Umbilical cord (tissue), 2 donors: ENCODE results near the gene KSR1. TPM values are rescaled to one million over a fixed set of nuclear protein-coding genes. Genes with fewer than 3 reads are reported as not detected.

Experiments used
- DNase-seq: peaks from one replicate; pipeline ENCODE4 v3.0.0-alpha.2; 2015; ENCODE audit warnings: low spot score
- total RNA-seq: library from RNA; depleted of rRNA; stranded (reverse); fragments of >200 nt; gene quantifications from one replicate; pipeline ENCODE4 v1.2.3, GENCODE V29; 2014; ENCODE audit warnings: low replicate concordance; ENCODE audit not compliant: insufficient read depth

KSR1 gene
- total RNA-seq, 1 donor from 2014 or later: 43.1 TPM

DNA sequence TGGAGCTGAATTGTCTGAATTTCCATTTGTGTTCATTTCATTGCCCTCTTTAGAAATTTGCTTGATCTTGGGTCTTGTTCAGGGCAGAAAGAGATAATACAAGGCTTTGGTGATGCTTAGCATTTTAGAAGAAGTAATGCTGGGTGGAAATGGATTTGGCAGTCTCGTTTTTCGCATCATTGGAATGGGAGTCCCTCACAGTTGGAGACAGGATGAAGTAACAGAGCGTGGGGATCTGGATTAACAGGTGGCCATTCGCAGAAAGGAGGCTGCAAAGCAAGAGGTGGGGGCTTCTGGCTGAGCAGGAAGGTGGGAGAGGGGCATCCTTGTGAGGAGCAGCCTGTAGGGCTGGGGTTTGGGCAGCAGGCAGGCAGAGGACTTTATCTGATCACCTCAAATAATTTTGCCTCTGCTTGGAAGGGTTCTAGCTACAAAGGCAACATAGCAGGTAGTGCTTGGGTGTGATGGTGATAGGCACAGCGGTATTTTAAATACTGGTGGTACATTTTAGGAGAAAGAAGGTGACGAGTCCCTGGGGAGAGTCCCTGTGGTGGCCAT is 17.0 kb downstream of the KSR1 start:
- DNase-seq: no peak

DNA sequence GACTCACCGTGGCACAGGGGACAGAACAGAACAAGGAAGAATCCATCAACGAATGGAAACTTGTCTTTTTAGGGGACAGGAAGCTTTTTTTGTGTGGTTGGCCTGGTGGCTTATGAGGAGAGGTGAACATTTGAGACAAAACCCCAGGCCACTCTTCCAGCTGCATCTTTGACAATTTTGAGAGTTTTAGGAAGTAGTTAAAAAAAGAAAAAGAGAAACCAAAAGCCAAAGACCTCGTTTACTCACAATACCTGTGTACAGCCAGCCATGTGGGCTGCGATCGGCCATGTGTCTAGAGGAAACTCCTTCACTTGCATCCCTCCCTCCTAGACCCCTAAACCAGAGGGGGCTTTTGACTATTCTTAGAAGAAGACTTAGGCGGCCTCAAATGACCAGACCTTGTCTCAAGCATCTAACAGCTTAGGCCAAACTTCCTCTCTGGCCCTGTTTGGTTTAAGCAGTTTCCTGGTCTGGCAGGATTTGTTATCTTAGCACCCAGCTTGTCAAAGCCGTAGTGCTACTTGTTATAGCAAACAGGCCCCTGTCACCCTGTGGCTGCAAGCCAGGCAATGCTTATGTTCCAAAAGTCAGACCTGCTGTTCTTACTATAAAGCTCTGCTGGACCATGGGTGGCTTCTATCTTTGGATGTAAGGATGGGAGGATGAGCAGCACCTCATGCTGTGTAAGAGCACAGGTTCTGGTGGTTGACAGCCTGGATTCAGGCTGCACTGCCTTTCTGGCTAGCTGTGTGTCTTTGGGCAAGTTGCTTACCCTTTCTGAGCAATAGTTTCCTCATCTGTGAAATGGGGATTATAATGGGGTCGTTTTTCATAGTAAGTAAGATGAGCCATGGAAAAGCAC is 17.7 kb downstream of the KSR1 start:
- peak; percentile 64 for DNase-seq

DNA sequence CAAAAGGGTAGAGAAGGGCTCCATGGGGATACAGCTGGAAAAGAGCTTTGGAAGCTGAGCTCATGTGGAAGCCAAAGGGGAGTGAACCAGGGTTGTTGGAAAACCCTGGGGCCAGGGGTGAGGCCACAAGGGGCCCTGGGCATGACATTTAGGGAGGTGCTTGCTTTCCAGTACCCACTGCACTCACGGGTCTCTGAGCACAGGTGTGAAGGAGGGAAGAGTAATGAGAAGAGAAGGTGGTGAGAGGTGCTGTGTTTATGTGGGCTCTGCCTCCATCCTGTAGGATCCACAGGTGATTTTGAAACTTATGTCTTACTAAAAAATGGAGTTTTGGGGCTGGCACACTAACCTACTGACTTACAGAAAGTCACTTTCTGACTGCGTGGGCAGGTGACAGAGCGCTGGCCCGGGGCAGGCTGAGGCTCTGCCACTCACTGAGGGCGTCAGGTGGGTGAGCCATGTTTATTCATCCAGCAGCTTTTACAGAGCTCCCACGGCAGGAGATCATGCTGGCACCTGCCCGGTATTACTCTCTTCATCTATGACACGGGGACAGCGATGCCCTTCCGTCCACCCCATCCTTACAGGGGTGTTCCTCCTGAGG is 18.9 kb downstream of the KSR1 start:
- DNase-seq: no peak

DNA sequence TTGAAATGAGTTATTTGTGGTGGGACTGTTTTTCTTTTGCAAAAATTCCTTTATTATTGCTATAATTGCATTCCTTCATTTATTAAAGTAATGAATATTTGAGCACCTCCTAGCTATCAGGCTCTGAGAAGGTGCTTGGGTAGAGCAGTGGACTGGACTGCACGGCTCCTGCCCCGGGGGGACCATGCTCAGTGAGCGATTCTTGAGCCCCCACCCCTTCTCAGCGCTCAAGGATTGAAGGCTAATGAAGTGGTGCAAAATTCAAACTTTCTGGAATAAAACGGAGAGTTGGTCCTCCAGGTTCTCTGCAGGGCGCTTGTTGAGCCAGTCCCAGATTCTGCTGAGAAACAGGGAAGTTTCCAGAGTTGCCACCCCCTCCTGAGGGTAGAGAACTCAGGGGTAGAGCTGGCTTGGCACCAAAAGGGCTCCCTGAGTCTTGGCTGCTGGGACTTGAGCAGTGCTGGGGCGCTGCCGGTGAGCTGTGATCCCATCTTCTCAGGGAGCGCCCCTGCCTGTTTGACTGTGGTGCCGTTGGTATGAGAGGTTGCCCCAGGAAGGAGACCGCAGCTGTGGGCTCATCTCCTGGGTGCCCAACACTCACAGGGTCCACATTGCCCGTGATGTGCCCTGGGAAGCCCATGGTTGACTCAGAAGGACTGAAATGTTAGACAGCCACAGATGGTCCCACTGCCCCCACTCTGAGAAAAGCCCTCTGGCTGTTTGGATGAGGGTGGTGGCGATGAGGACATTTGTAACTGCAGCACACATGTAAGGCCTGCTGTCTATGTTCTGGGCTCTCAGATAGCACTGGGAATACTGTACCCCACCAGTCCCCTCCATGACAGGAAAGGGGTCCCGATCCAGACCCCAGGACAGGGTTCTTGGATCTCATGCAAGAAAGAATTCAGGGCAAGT is 20.0 kb downstream of the KSR1 start:
- no peak for DNase-seq

DNA sequence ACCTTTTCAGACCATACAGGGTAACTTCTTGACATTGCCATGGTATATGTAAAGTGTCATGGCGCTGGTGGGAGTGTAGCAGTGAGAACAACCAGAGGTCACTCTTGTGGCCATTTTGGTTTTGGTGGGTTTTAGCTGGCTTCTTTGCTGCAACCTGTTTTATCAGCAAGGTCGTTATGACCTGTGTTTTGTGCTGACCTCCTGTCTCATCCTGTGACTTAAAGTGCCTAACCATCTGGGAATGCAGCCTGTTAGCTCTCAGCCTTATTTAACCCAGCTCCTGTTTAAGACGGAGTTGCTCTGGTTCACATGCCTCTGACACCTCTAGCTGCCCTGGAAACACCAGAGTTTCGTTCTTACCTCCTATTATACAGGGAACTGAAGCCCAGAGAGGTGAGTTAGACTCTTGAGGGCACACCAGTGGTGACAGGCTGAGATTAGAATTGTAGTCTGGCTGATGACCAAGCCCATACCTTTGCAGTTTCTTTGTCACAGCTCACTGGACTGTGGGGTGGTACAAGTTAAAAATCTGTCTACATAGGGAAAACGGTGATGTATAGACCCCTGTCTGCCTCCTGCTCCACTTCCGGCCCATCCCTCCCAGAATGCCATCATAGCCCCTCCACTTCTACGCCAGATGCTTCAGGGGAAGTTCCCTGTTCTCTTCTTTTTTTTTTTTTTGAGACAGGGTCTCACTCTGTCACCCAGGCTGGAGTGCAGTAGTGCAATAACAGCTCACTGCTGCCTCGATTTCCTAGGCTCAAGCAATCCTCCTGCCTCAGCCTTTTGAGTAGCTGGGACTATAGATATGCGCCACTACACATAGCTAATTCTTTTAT is 21.0 kb downstream of the KSR1 start:
- DNase-seq: no peak

DNA sequence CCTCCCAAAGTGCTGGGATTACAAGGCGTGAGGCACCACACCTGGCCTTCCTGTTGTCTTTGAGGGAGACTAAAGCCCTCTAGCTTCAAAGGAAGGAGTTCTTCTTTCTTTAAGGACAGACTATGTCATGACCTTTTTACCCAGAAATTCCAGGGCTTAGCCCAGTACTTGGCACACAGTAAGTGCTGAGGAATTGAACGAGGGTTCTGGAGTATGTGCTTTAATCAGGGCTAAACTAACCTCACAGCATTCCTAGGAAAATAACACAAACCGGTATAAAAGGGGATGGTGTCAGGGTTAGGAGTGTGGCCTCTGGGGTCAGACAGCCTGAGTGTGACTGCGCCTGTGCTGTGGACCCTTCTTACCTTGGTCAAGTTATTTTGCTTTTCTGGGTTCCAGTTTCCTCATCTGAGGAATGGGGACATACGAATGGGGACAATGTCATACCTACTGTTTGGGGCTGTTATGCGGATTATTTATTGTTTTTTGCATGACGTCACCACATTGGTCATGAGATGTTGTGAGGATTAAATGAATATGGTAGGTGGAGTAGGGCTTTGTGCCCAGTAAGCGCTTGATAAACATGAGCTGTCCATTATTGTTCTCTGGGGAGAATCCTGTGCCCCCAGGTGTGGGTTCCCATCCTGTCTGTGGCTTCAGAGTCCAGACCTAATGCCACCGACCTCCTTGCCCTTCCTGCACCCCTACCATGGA is 21.9 kb downstream of the KSR1 start:
- no peak for DNase-seq

DNA sequence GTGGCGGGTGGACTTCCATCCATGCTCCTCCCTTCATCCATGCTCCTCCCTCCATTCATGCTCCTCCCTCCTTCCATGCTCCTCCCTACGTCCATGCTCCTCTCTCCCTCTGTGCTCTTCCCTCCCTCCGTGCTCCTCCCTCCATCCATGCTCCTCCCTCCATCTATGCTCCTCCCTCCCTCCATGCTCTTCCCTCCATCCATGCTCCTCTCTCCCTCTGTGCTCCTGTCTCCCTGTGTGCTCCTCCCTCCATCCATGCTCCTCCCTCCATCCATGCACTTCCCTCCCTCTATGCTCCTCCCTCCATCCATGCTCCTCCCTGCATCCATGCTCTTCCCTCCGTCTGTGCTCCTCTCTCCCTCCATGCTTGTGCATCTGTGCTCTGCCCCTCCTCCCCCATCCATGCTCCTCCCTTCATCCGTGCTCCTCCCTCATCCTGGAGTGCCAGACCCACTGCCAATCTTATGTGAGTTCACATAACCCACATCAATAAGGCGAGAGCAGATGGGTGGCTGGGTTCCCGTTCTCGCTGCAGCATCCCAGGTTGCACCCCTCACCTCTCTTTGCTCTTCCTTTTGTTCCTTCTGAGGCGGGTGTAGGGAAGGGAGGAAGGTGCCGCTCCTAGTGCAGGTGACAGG is 22.8 kb downstream of the KSR1 start:
- no peak for DNase-seq

DNA sequence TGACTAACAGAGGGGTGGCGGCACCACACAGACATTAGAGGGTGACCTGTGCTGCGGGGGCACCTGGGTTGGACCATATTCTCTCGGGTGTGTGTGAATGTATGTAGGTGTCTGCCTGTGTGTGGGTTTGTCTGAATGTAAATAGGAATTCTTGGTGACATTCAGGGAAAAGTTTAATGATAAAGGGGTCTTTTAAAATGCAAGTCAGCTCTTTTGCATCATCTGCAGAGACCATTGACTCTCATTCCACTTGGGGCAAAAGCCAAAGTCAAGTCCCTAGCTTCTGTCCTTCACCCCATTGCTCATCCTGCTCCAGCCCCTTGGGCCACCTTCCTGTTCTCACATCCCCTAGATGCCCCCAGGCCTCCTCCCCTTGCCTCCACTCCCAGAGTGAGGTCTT is 23.6 kb downstream of the KSR1 start:
- DNase-seq: no peak

DNA sequence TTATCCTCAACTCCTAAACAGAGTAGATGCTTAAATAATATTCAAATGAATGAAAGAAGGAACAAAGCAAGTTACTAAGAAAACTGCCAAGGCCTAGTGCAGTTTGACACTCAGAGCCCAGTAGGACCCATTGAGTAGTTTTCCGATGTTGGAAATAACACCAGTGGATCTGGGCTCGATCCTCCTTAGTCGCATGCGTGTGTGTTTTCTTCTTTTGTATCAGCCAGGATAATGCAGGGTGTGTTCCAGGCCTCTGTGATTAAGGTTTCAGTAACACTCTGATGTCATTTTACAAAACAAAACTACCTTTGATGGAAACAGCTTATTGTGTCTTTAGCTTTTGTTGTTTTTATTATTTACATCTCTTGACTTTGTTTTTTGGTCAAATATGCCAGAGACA is 24.5 kb downstream of the KSR1 start:
- no peak for DNase-seq

DNA sequence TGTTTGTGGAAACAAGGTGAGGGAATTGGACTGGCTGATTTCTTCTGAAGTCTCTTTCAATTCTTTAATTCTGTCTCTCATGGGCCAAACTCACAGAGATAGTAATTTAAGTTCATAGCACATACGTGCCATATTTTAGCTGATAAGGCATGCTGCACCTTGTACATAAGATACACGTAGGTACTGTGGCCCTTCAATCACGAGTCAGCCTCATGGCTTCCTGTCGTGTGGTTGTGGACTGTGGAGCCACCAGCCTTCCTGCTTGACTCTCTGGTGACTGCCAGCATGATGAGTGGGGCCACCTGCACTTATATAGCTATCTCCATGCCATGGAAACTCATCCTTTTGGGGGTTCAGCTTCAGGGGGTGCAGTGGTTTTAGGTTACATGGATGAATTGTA is 25.1 kb downstream of the KSR1 start:
- DNase-seq: no peak

DNA sequence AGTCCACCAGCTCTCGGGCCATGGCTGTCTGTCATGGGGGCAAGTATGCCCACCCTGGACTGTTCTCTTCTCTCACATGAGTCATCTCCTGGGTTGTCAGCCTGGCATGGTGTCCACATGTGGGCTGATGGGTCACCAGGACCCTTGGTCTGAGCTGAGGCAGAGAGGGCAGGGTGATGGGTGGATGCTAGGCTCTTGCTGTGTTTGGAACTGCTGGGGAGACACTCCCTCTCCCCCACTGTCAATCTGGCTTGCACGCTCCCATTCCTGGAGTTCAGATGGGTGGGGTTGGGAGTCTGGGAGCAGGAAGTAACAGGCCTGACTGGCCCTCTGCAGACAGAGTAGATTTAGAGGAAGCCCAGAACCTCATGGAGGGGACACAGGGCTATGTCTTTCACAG is 28.9 kb downstream of the KSR1 start:
- peak; percentile 48 for DNase-seq

DNA sequence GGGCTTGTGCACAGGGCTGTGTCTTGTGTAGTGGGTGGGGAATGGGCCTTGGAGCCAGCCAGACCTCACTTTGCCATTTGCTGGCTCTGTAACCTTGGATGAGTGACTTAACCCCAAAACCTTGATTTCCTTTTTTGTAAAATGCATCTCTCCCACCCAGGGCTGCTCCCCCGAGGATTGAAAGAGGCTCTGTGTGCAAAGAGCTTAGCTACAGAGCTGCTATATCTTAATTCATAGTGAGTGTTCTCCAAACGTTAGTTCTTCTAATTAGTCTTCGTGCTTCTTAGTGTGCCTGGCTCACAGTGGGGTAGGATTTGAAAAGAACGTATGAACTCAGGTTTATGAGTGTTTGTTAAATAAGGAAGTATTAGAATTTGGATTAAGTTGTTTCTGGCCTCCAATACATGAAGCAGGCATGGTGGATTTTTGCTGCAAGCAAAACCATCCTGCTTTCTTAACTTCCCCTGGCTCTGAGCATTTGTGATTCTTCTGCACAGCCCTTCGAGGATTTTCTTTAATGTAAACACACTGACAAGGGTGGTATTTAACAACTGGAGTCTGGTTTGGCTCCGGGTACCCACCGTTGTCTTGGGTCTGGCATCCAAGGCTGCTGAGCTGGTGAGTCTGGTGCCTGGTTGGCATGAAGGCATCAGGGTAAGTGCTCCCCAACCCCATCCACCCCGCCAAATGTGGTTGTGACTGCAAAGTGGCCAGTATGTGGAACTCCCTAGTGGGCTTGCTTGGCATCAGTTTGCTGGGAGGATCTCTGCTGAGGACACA is 29.7 kb downstream of the KSR1 start:
- DNase-seq: peak; percentile 63

DNA sequence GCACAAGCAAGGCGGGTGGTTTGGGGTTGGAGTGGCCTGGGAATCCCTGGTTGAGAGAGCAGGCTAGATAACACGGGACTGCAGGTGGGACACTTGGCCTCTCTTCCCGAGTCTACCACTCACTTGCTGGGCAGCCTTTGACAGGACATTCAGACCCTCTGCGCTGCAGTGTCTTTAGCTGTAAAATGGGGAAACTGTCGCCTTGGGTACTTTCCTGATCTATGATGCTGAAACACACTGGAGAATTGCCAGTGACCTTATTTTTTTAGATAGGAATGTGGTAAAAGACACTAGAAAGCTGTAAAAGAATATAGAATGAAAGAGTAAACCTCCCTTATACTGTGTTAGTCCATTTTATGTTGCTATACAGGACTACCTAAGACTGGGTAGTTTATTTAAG is 30.5 kb downstream of the KSR1 start:
- no peak for DNase-seq

DNA sequence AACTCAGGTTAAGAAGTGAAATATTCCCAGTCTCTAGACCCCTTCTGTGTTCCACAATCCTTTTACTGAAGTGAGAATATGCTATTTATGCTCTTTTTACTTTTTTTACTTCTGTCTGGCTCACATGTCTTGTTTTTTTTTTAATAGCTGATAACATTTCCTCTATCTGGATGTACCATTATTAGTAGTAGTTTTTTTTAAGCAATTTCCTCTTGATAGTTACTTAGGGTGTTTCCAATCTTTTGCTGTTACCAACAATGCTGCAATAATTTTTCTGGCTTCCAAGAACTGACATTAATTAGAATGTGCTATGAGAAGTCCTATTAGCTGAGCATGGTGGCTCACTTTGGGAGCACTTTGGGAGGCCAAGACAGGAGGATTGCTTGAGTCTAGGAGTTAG is 32.0 kb downstream of the KSR1 start:
- DNase-seq: no peak

DNA sequence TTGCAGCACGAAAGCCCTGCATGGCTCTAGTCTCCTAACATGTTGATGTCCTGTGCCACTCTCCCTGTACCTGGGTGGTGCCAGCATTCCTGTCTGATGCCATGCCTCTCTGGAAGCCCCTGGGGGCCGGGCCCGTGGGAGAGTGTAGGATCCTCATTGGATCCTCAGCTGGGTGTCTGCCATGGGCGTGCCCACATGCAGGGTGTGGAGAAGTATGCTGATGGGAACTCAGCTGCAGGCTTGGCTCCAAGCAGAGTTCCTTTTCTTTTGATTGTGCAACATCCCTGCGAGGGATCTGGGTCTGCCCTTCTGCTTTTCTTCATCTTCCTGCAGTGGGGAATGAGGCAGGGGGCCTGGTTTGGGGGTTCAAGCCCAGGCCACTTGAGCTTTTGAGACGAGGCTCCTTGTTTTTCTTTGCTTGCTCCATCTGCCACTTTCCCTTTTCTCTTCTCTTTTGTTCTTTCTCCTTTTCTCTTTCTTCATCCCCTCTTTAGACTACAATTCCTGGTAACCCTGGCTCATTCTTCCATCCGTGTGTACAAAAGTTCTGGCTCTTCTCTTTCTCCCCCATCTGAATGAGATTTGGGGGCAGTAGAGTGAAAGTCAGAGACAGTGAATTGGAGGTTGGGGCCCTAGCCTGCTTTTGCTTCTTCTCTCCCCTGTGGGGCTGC is 32.9 kb downstream of the KSR1 start:
- peak; percentile 97 for DNase-seq

DNA sequence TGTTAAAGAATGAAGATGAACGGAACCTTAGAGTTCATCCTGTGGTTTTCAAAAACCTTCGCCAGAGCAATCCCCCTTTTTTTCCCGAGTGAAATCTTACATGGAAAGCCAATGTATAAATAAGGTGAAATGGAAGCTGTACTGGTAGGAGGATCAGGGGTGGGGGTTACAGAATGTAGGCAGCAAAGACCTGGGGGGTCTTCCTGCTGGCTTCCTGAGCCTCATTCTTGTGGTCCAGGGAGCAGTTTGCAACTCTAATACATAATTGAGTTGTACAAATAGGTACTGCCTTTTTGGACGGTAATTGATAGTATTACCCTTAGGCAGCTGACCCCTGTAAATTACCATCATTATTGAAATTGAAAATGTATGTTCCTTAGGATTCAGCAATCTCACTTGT is 34.1 kb downstream of the KSR1 start:
- no peak for DNase-seq

DNA sequence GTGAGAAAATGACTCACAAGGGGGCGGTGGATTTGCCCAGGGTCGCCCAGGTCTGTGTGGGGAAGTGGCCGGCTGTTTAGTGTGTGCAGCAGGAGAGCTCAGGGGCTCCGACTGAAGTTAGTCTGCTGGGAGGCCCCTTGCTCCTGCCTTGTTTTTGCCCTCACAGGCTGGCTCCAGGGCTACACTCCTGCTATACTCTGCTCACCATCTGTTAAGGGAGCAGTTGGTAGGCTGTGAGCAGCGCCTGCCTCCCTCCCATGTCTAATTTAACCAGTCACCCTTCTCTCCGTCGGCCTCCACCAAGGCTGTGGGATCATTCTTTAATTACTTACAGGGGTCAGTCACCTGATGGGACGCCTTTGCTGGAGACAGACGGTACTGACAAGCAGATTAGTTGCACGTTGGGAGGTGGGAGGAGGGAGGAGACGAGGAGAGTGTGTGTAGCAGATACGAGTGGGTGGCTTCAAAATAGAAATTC is 35.5 kb downstream of the KSR1 start:
- no peak for DNase-seq

DNA sequence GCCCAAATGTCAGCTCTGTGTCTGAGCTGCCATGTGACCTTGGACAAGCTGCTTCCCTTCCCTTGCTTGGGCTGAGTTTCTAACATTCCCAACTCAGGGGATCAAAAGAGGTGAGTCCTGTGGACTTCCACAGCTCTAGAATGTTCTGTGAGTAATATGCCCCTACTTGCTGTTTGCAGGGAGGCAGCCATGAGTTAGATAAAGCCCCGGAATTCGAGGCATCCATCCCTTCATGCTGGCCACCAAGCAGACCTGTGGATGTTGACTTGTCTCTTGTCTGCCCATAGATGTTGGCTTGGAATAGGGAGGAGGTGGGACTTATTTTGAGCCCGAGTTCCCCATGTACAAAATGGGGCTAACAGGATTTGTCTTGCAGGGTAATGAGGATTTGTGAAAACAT is 36.2 kb downstream of the KSR1 start:
- no peak for DNase-seq
